Naive thymus-derived CD8-positive, alpha-beta T cell (primary cell): ENCODE results near the gene AMBRA1. TPM values are rescaled to one million over a fixed set of nuclear protein-coding genes. Genes with fewer than 3 reads are reported as not detected.

Source experiments
- ATAC-seq, 2 donors: fragments of 150-1000 bp; cut with Tn5 transposase in 1 of 2; sonication (Bioruptor Pico), chemical (Tn5 transposase) in 1 of 2; 1 replicate in 1 of 2; 2 replicates in 1 of 2; pipeline ENCODE4 v1.10.0; 2021; ENCODE audit warnings: mild to moderate bottlenecking in 2 of 2, moderate library complexity in 2 of 2
- POLR2A ChIA-PET: fragments of 350-600 bp; sonication (Branson Sonifier 250); formaldehyde crosslinking; loops from one replicate; lab custom pipeline; 2021; ENCODE audit warnings: antibody characterized with exemption; lab: Charles Lee
- DNase-seq, 10 donors: peaks; one replicate each; pipeline versions ENCODE4 v3.0.0 to v3.0.0-alpha.2; 2020 to 2022
- H3K27ac Mint-ChIP-seq, 10 donors: one replicate each; pipeline ENCODE4 v1.8.0; 2020 to 2022; ENCODE audit warnings: mild to moderate bottlenecking in 10 of 10, mixed read lengths in 10 of 10, moderate library complexity in 4 of 10, inconsistent platforms in 1 of 10
- H3K27me3 Mint-ChIP-seq, 5 donors: one replicate each; pipeline ENCODE4 v1.8.0; 2021 to 2022; ENCODE audit warnings: mixed read lengths in 5 of 5
- H3K36me3 Mint-ChIP-seq, 3 donors: one replicate each; pipeline ENCODE4 v1.8.0; 2020 to 2022; ENCODE audit warnings: mixed read lengths in 3 of 3, mild to moderate bottlenecking in 2 of 3, inconsistent platforms in 1 of 3
- H3K4me1 Mint-ChIP-seq, 4 donors: one replicate each; pipeline ENCODE4 v1.8.0; 2021 to 2022; ENCODE audit warnings: mixed read lengths in 4 of 4
- H3K4me3 Mint-ChIP-seq, 10 donors: one replicate each; pipeline ENCODE4 v1.8.0; 2020 to 2022; ENCODE audit warnings: mild to moderate bottlenecking in 10 of 10, mixed read lengths in 10 of 10, moderate library complexity in 6 of 10, inconsistent platforms in 1 of 10
- H3K9me3 Mint-ChIP-seq, 9 donors: one replicate each; pipeline ENCODE4 v1.8.0; 2020 to 2022; ENCODE audit warnings: mixed read lengths in 9 of 9, mild to moderate bottlenecking in 3 of 9, inconsistent platforms in 1 of 9, moderate library complexity in 1 of 9
- polyA plus RNA-seq, 3 donors: library from polyadenylated mRNA; unstranded; fragments of 300-500 nt; fragmentation: Illumina TruSeq; gene quantifications; one replicate each; pipeline ENCODE4 v1.2.3, GENCODE V29; 2021
- total RNA-seq, 8 experiments: library from RNA in 2 of 8; stranded (reverse) in 2 of 8; gene quantifications; one replicate each; pipeline ENCODE4 v1.2.3 and lab custom pipeline; 2021 to 2026

AMBRA1 gene
- total and polyA plus RNA-seq, 5 experiments from 2014 or later: 6.1 to 38.8 (median 16.3) TPM

DNA sequence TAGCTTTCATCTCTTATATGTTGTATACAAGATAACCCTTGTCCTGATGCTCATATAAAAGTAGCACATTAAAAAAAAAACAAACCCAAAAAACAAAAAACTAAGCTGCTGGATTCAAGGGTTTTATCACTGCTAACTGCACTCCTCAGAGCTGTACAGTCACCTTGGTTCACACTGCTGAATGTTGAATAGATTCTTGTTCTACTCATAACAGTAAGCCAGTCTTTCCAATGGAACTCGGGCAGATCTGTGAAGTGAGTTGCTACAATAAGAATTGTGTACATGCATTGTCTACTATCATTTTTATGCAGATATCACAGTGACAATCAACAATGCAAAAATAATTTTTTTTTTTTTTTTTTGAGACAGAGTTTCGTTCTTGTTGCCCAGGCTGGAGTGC is 18.5 kb upstream of the AMBRA1 start:
- Mint-ChIP-seq H3K9me3 (no peaks in the 10 kb centered on the region), H3K27ac (peak overlapping the region in 1 of 10 donors; percentile 31), H3K4me1 (peaks cover 8 to 26% (median 24%) of the 10 kb centered on the region in 4 donors), H3K4me3 (no peak overlapping the region), H3K27me3 (no peaks in the 10 kb centered on the region), H3K36me3 (peaks cover 0 to 2% (median 0%) of the 10 kb centered on the region in 3 donors)
- DNase-seq (no peak), ATAC-seq (no peak)
- POLR2A ChIA-PET: interaction anchor here (0.7 kb wide), 1 partner anchor 39 kb away, joined by 3 read pairs; no protein-coding TSS in a partner anchor

DNA sequence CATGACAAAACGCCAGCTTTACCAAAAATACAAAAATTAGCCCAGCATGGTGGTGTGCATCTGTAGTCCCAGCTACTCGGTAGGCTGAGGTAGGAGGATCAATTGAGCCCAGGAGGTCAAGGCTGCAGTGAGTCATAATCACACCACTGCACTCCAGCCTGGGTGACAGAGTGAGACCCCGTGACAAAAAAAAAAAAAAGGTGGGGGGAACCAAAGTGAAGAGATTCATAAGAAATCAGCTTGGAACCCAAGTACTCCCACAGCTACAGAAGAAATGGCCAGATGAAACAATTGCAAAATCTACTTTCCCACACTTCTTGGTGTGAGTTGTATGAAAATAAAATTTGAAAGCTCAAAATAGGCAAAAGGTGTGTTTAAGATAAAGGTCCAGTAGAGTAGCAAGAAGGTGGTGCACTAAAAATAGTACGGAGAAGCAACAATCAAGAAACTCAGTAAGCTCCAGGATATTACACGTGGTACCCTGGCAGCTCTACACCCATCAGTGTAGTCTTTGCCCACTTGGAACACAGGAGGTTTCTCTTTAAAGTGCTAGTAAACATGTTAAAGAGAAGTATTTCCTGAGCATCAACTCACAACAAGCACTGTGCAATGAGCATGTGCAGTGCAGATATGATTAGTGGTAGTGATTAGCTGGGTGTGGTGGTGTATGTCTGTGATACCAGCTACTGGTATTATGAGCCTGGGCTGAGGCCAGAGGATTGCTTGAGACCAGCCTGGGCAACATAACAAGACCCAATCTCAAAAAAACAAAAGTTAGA is 17.9 kb upstream of the AMBRA1 start:
- no peaks in the 10 kb centered on the region for H3K27me3 Mint-ChIP-seq
- POLR2A ChIA-PET: interaction anchor here (0.5 kb wide), 1 partner anchor 75 kb away, joined by 3 read pairs; no protein-coding TSS in a partner anchor
- H3K36me3 Mint-ChIP-seq: no peaks in the 10 kb centered on the region
- ATAC-seq (no peak), DNase-seq (no peak)
- H3K4me3 Mint-ChIP-seq: no peak overlapping the region
- H3K4me1 Mint-ChIP-seq: peaks cover 8 to 22% (median 20%) of the 10 kb centered on the region in 4 donors
- no peaks in the 10 kb centered on the region for H3K9me3 Mint-ChIP-seq
- H3K27ac Mint-ChIP-seq: peak overlapping the region in 2 of 10 donors; percentile 27 to 31

DNA sequence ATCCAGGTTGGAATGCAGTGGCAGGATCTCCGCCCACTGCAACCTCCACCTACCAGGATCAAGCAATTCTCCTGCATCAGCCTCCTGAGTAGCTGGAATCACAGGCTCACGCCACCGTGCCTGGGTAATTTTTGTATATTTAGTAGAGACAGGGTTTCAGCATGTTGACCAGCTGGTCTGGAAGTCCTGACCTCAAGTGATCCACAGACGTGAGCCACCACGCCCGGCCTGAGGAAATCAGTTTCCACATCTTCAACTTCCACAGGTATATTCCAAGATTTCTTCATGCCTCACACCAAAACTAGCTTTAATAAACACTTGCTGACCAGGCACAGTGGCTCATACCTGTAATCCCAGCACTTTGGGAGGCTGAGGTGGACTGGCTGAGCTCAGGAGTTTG is 15.6 kb upstream of the AMBRA1 start:
- Mint-ChIP-seq H3K27me3 (no peaks in the 10 kb centered on the region), H3K9me3 (no peaks in the 10 kb centered on the region), H3K4me1 (peaks cover 2 to 9% (median 8%) of the 10 kb centered on the region in 4 donors), H3K27ac (no peak overlapping the region), H3K4me3 (no peak overlapping the region), H3K36me3 (no peaks in the 10 kb centered on the region)
- POLR2A ChIA-PET: interaction anchor here (0.6 to 1.2 kb wide), 5 partner anchors 9 to 713 kb away, joined by 3 to 8 read pairs (median 4); no protein-coding TSS in a partner anchor
- ATAC-seq (no peak), DNase-seq (no peak)

DNA sequence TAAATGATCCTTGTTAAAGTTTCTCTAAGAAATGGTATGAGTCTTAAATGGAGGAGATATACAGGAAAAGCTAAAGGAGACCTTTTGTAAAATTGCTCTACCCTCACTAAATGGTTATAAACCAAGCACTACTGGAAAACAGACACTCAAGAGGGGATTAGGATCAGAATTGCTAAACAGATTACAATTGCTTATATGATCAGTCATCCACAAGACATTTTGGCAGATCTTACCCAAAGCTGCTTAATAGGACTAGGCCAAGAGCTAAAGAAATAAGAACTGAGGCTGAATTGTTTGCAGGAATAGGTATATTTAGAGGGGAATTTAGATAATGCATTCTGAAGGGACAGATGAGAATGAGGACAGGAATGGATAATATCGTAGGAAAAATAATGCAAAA is 13.7 kb upstream of the AMBRA1 start:
- ATAC-seq (no peak), DNase-seq (no peak)
- H3K27me3 Mint-ChIP-seq: no peaks in the 10 kb centered on the region
- H3K36me3 Mint-ChIP-seq: peaks cover 0 to 7% (median 1%) of the 10 kb centered on the region in 3 donors
- H3K4me1 Mint-ChIP-seq: peaks cover 2 to 11% (median 6%) of the 10 kb centered on the region in 4 donors
- no peaks in the 10 kb centered on the region for H3K9me3 Mint-ChIP-seq
- POLR2A ChIA-PET: interaction anchor here (0.6 kb wide), 1 partner anchor 92 kb away, joined by 3 read pairs; no protein-coding TSS in a partner anchor
- no peak overlapping the region for H3K27ac Mint-ChIP-seq
- H3K4me3 Mint-ChIP-seq: no peak overlapping the region

DNA sequence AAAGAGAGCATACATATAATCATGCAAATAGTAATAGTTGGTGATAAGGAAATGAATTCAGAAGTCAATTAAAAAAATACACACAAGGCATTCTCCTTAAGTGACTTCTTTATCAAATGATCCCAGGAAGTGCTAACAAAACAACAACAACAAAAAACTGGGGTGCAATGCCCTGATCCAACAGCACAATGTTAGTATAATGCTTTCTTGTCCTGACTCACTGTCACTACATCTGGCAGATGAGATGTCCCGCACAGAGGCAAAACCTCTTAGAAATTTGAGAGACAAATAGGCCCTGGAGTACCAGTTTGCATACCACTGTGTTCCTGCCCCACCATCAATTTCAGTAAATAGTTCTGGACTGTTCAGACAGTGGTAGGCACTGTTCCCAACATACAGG is 11.0 kb upstream of the AMBRA1 start:
- no peak for ATAC-seq
- Mint-ChIP-seq H3K4me1 (peaks cover 0 to 4% (median under 1%) of the 10 kb centered on the region in 4 donors), H3K27ac (peak overlapping the region in 2 of 10 donors; percentile 17 to 73), H3K4me3 (no peak overlapping the region), H3K27me3 (no peaks in the 10 kb centered on the region), H3K36me3 (peaks cover 0 to 11% (median 1%) of the 10 kb centered on the region in 3 donors), H3K9me3 (no peaks in the 10 kb centered on the region)
- POLR2A ChIA-PET: interaction anchor here (0.6 to 0.7 kb wide), 2 partner anchors 12 to 303 kb away, joined by 3 to 6 read pairs; partner anchors contain the start of gene HARBI1
- DNase-seq: no peak

DNA sequence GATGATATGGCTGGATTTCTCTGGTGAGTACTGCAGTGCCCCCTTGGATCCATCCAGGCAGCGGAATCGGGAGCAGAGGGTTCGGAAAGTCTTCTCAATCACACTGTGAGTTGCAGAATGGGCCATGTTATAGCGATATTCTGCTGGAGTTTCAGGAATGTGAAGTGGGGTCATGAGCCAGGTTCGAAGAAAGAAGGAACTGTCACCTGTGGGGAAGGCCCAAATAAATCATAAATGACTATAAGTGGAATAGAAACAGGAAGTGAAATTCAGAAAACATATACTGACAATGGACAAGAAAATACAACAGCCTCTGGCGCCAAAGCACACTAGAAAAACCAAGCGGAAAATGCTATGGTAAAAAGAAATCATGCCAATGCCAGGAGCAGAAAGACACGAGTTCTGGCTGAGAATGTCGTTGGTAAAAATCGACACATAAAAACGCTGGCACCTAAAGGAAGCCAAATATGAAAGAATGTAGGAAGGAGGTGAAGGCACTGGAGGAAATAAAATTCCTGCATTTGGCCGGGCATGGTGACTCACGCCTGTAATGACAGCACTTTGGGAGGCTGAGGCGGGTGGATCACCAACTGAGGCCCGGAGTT is 10.0 kb upstream of the AMBRA1 start:
- H3K4me3 Mint-ChIP-seq: no peak overlapping the region

DNA sequence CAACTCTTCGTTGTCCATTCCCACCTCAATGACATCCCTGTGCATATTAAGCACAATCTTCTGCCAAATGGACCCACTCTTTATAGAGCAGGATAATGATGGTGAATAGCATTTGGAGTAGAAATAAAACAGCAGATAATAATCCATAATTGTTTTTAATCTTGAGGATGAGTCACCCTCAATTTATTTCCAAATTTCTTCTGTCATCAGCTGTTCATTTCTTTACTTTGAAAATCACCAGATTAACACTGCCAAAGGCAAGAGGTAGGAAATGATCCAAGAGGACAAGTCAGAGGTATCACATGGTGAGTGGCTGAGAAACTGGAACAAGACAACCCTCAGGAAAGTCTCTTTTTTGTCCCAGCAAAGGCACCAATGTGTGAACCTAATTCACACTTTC is 7.3 kb upstream of the AMBRA1 start:
- Mint-ChIP-seq H3K27me3 (no peaks in the 10 kb centered on the region), H3K9me3 (no peaks in the 10 kb centered on the region), H3K36me3 (peaks cover 0 to 11% (median 1%) of the 10 kb centered on the region in 3 donors), H3K4me3 (no peak overlapping the region), H3K4me1 (peaks cover 0 to 4% (median 0%) of the 10 kb centered on the region in 4 donors), H3K27ac (no peak overlapping the region)
- DNase-seq: no peak
- POLR2A ChIA-PET: no interaction called here
- no peak for ATAC-seq

More for the DNA sequence above, 10.0 kb upstream of the AMBRA1 start:
- POLR2A ChIA-PET: no interaction called here
- ATAC-seq (no peak), DNase-seq (no peak)
- peak overlapping the region in 1 of 10 donors; percentile 26 for H3K27ac Mint-ChIP-seq
- H3K9me3 Mint-ChIP-seq: no peaks in the 10 kb centered on the region
- no peaks in the 10 kb centered on the region for H3K27me3 Mint-ChIP-seq
- H3K36me3 Mint-ChIP-seq: peaks cover 0 to 11% (median 1%) of the 10 kb centered on the region in 3 donors
- H3K4me1 Mint-ChIP-seq: peaks cover 0 to 4% (median under 1%) of the 10 kb centered on the region in 4 donors

DNA sequence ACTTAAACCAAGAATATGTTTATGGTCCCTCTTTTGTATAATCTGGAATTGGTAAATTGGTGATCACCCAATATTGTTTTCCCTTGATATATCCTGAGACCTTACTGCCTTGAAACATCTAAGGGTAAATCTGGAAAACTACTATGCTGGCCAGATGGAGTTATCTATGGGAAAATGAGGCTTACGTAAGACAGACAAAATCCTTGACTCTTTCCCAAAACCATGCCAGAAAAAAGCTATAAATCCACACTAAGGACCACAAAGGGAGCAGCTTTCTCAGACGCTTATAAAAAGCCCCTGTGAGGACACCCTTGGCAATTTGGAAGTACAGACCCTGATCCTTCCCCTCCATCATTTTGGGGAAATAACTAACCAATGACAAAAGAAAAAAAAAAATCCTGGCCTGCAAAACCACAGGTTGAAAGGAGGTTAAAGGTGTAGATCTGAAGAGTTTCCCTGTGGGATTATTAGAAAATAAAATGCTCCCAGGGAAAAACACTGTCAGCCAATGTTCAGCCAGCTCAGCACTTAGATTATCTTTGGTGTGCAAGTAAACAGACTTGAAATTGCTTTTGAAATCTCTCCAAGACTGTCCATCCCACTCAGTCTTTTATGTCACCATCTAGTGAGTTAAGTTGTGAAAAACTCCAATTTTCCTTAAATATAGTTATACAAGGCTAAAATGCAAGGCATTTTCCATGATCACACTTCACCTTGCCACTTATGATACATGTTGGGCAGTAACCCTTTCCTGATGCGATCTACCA is 6.6 kb upstream of the AMBRA1 start:
- POLR2A ChIA-PET: no interaction called here
- H3K4me3 Mint-ChIP-seq: no peak overlapping the region
- no peaks in the 10 kb centered on the region for H3K9me3 Mint-ChIP-seq
- peak overlapping the region in 1 of 10 donors; percentile 17 for H3K27ac Mint-ChIP-seq
- ATAC-seq: no peak
- H3K4me1 Mint-ChIP-seq: peaks cover 0 to 4% (median 0%) of the 10 kb centered on the region in 4 donors
- no peaks in the 10 kb centered on the region for H3K27me3 Mint-ChIP-seq
- no peak for DNase-seq
- H3K36me3 Mint-ChIP-seq: peaks cover 0 to 11% (median 1%) of the 10 kb centered on the region in 3 donors

DNA sequence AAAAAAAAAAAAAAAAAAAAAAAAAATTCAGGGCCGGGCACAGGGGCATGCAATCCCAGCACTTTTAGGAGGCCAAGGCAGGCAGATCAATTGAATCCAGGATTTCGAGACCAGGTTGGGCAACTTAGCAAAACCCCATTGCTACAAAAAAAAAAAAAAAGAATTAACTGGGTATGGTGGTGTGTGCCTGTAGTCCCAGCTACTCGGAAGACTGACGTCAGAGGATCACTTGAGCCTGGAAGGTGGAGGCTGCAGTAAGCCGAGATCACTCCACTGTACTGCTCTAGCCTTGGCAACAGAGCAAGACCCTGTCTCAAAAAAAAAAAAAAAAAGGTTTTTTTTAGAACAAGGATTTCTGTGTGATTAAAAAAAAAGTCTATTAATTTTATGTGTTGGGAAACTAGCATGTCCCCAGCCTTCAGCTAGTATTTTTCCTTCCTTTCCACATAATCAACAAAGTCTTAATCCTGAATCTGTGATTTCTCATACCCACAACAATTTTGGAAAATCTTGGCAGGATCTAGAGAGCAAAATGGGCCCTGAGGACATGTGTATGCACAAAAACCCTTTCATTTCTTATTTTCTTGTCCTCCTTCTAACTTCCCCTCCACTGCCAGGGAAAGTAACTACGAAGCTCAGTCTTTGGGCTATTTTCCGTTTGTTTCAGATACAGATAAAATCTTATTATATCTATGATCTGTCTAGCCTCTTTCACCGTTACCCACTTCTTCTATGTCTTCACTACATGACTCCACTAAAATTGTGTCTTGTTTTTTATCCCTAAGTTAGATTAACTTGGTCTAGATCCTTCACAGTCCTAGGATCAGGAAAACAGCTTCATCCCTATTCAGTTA is 5.7 kb upstream of the AMBRA1 start:
- Mint-ChIP-seq H3K4me3 (no peak overlapping the region), H3K4me1 (peaks cover 0 to 4% (median under 1%) of the 10 kb centered on the region in 4 donors), H3K27me3 (no peaks in the 10 kb centered on the region), H3K27ac (peak overlapping the region in 1 of 10 donors; percentile 17), H3K36me3 (peaks cover 0 to 11% (median 1%) of the 10 kb centered on the region in 3 donors), H3K9me3 (no peaks in the 10 kb centered on the region)
- POLR2A ChIA-PET: interaction anchor here (0.7 kb wide), 1 partner anchor 252 kb away, joined by 4 read pairs; no protein-coding TSS in a partner anchor
- no peak for DNase-seq
- no peak for ATAC-seq

DNA sequence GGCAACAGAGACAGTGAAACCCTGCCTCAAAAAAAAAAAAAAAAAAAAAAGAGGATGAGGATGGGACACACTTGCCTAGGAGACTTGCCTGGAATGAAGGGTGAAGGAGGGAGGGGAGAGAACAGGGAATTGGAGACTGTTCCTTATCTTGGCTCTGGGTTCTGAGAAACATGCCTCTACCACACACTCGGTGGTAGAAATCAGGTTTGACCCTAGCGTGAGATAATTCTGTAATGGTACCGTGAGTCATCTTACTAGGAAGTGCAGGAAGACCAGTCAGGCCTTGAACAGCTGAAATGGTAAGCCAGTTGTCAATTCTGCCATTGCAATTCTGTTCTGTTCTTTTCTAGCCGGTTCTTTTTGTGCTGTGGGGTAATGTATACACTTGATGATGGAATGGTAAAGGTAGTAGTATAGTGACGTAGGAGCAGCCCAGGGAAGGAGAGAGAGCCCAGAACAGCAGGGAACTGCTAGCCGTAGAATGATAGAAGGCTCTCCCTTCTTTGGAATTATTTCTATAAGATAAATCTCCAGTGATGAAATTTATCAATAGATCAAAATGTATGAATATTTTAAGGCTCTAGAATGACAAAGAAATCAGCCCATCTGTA is 3.9 kb upstream of the AMBRA1 start:
- ATAC-seq (no peak), DNase-seq (no peak)
- POLR2A ChIA-PET: no interaction called here
- no peaks in the 10 kb centered on the region for H3K27me3 Mint-ChIP-seq
- no peaks in the 10 kb centered on the region for H3K9me3 Mint-ChIP-seq
- H3K36me3 Mint-ChIP-seq: peaks cover 0 to 5% (median 0%) of the 10 kb centered on the region in 3 donors
- H3K27ac Mint-ChIP-seq: no peak overlapping the region
- H3K4me3 Mint-ChIP-seq: no peak overlapping the region
- peaks cover 10 to 18% (median 15%) of the 10 kb centered on the region in 4 donors for H3K4me1 Mint-ChIP-seq

DNA sequence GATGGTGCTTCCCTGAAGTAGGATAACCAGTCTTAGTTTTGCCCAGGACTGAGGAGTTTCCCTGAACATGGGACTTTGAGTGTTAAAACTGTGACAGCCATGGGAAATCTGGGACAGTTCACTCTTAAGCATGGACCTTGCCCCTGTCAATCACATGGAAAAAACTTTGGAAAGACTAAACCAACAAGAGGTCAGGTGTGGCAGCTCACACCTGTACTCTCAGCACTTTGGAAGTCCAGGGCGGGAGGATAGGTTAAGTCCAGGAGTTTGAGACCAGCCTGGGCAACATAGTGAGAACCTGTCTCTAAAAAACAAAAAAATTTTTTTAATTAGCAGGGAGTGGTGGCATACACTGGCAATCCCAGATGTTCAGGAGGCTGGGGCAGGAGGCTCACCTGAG is 3.3 kb upstream of the AMBRA1 start:
- Mint-ChIP-seq H3K27me3 (no peaks in the 10 kb centered on the region), H3K4me3 (no peak overlapping the region), H3K27ac (no peak overlapping the region), H3K9me3 (no peaks in the 10 kb centered on the region), H3K4me1 (peaks cover 13 to 24% (median 21%) of the 10 kb centered on the region in 4 donors), H3K36me3 (peaks cover 0 to 3% (median 0%) of the 10 kb centered on the region in 3 donors)
- ATAC-seq (no peak), DNase-seq (no peak)
- POLR2A ChIA-PET: interaction anchor here (0.6 kb wide), 2 partner anchors 12 to 19 kb away, joined by 3 to 4 read pairs; no protein-coding TSS in a partner anchor
